Astrocyte (in vitro differentiated cells and primary cell): ENCODE results near the gene APBB2. TPM values are rescaled to one million over a fixed set of nuclear protein-coding genes. Genes with fewer than 3 reads are reported as not detected.
A peak's percentile ranks its signal among the peaks of the same experiment; 100 is the strongest.

ENCODE experiments used
- DNase-seq: peaks from one replicate; pipeline ENCODE4 v3.0.0-alpha.2; 2010; ENCODE audit warnings: low read depth
- FAIRE-seq: peaks from 2 replicates; lab custom pipeline; 2011; peaks lifted over from hg19 to GRCh38; lab: Jason Lieb, UNC
- H2AFZ ChIP-seq: 2 replicates; pipeline ENCODE4 v1.6.0; 2012; ENCODE audit warnings: low read depth, low read length, inconsistent platforms
- H3K27ac ChIP-seq: 2 replicates; pipeline ENCODE4 v1.5.1; 2011; ENCODE audit warnings: low read depth, low read length, inconsistent platforms
- H3K27me3 ChIP-seq: 2 replicates; pipeline ENCODE4 v1.6.0; 2011; ENCODE audit warnings: low read length, inconsistent platforms; ENCODE audit not compliant: insufficient read depth
- H3K36me3 ChIP-seq: 2 replicates; pipeline ENCODE4 v1.5.1; 2011; ENCODE audit warnings: low read length, inconsistent platforms; ENCODE audit not compliant: insufficient read depth
- H3K4me1 ChIP-seq: 2 replicates; pipeline ENCODE4 v1.5.1; 2011; ENCODE audit warnings: low read length, inconsistent platforms; ENCODE audit not compliant: insufficient read depth
- H3K4me2 ChIP-seq: 2 replicates; pipeline ENCODE4 v1.6.0; 2012; ENCODE audit warnings: low read length, inconsistent platforms
- H3K4me3 ChIP-seq: 2 replicates; pipeline ENCODE4 v1.5.1; 2011; ENCODE audit warnings: low read depth, mild to moderate bottlenecking, low read length, inconsistent platforms; ENCODE audit not compliant: insufficient read depth
- H3K79me2 ChIP-seq: 2 replicates; pipeline ENCODE4 v1.6.0; 2012; ENCODE audit warnings: mild to moderate bottlenecking, low read length, inconsistent platforms; ENCODE audit not compliant: insufficient read depth
- H3K9ac ChIP-seq: 2 replicates; pipeline ENCODE4 v1.6.0; 2012; ENCODE audit warnings: mild to moderate bottlenecking, low read length, inconsistent platforms
- H3K9me3 ChIP-seq: 2 replicates; pipeline ENCODE4 v1.5.1; 2012; ENCODE audit warnings: low read depth, mild to moderate bottlenecking, low read length, inconsistent platforms; ENCODE audit not compliant: insufficient read depth
- H4K20me1 ChIP-seq: 2 replicates; pipeline ENCODE4 v1.6.0; 2012; ENCODE audit warnings: low read length, inconsistent platforms; ENCODE audit not compliant: insufficient read depth
- H3K27ac Mint-ChIP-seq: one replicate; pipeline ENCODE4 v1.8.0; 2021; ENCODE audit warnings: mild to moderate bottlenecking, mixed read lengths; ENCODE audit not compliant: unreplicated experiment
- H3K27me3 Mint-ChIP-seq: one replicate; pipeline ENCODE4 v1.8.0; 2021; ENCODE audit warnings: low read depth, mixed read lengths; ENCODE audit not compliant: unreplicated experiment
- H3K36me3 Mint-ChIP-seq: one replicate; pipeline ENCODE4 v1.8.0; 2021; ENCODE audit warnings: low read depth, mixed read lengths; ENCODE audit not compliant: unreplicated experiment
- H3K4me1 Mint-ChIP-seq: one replicate; pipeline ENCODE4 v1.8.0; 2021; ENCODE audit warnings: low read depth, mixed read lengths; ENCODE audit not compliant: unreplicated experiment
- H3K4me3 Mint-ChIP-seq: one replicate; pipeline ENCODE4 v1.8.0; 2021; ENCODE audit warnings: mild to moderate bottlenecking, moderate library complexity, mixed read lengths; ENCODE audit not compliant: unreplicated experiment
- H3K9me3 Mint-ChIP-seq: one replicate; pipeline ENCODE4 v1.8.0; 2021; ENCODE audit warnings: mild to moderate bottlenecking, mixed read lengths; ENCODE audit not compliant: unreplicated experiment
- EZH2 ChIP-seq: IDR thresholded peaks from 2 replicates; pipeline ENCODE4 v1.6.1; 2012; ENCODE audit warnings: mild to moderate bottlenecking, low read length, inconsistent platforms; ENCODE audit not compliant: insufficient read depth
- total RNA-seq: library from RNA; stranded (reverse); gene quantifications from 2 replicates; pipeline ENCODE4 v1.2.1, GENCODE V29; 2021
- TF ChIP-seq, protein P1 (sequence below): IDR thresholded peaks from 2 replicates; pipeline ENCODE4 v1.5.1; 2011; ENCODE audit warnings: low read depth, mild to moderate bottlenecking, inconsistent platforms, low read length, moderate library complexity; ENCODE audit not compliant: insufficient read depth

Gene APBB2
- total RNA-seq, 1 donor from 2014 or later, result 173 TPM

- no peaks in the 10 kb centered on the region for H3K79me2 ChIP-seq
- H3K9ac ChIP-seq, result no peak overlapping the region
- Mint-ChIP-seq H3K27me3 (no peaks in the 10 kb centered on the region), H3K27ac (no peak overlapping the region), H3K4me3 (no peak overlapping the region), H3K36me3 (peaks cover 31% of the 10 kb centered on the region), H3K4me1 (peaks cover 2% of the 10 kb centered on the region), H3K9me3 (peaks cover 2% of the 10 kb centered on the region)
- H3K36me3 ChIP-seq, result no peaks in the 10 kb centered on the region
- H3K4me3 ChIP-seq, result no peak overlapping the region
- H3K27me3 ChIP-seq, result no peaks in the 10 kb centered on the region
- peaks cover 5% of the 10 kb centered on the region for H3K4me1 ChIP-seq
- H3K27ac ChIP-seq, result no peak overlapping the region
- no peak for FAIRE-seq
- TF ChIP-seq EZH2, result no peak
- TF ChIP-seq, protein P1, sequence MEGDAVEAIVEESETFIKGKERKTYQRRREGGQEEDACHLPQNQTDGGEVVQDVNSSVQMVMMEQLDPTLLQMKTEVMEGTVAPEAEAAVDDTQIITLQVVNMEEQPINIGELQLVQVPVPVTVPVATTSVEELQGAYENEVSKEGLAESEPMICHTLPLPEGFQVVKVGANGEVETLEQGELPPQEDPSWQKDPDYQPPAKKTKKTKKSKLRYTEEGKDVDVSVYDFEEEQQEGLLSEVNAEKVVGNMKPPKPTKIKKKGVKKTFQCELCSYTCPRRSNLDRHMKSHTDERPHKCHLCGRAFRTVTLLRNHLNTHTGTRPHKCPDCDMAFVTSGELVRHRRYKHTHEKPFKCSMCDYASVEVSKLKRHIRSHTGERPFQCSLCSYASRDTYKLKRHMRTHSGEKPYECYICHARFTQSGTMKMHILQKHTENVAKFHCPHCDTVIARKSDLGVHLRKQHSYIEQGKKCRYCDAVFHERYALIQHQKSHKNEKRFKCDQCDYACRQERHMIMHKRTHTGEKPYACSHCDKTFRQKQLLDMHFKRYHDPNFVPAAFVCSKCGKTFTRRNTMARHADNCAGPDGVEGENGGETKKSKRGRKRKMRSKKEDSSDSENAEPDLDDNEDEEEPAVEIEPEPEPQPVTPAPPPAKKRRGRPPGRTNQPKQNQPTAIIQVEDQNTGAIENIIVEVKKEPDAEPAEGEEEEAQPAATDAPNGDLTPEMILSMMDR, result no peak
- no peak overlapping the region for H3K4me2 ChIP-seq
- DNase-seq, result no peak
- H3K9me3 ChIP-seq, result no peaks in the 10 kb centered on the region
- no peak overlapping the region for H2AFZ ChIP-seq
- H4K20me1 ChIP-seq, result peaks cover 40% of the 10 kb centered on the region
Measured at GRCh38 chr4:40857956-40858355, 356.4 kb downstream of the APBB2 start.

GRCh38 chr4:40856840-40857362 lies 357.4 kb downstream of the APBB2 start:
- Histone ChIP-seq H4K20me1 (peaks cover 35% of the 10 kb centered on the region), H3K79me2 (no peaks in the 10 kb centered on the region), H3K27ac (no peak overlapping the region), H3K9me3 (no peaks in the 10 kb centered on the region), H3K4me3 (peak overlapping the region; percentile 58), H3K36me3 (no peaks in the 10 kb centered on the region), H3K9ac (peak overlapping the region; percentile 56), H3K4me2 (peak overlapping the region; percentile 95), H2AFZ (peak overlapping the region; percentile 64), H3K27me3 (no peaks in the 10 kb centered on the region), H3K4me1 (peaks cover 5% of the 10 kb centered on the region)
- FAIRE-seq (no peak), DNase-seq (peak; percentile 42)
- H3K36me3 Mint-ChIP-seq, result peaks cover 33% of the 10 kb centered on the region
- H3K4me1 Mint-ChIP-seq, result peaks cover 2% of the 10 kb centered on the region
- H3K9me3 Mint-ChIP-seq, result peaks cover 2% of the 10 kb centered on the region
- no peaks in the 10 kb centered on the region for H3K27me3 Mint-ChIP-seq
- H3K4me3 Mint-ChIP-seq, result no peak overlapping the region
- TF ChIP-seq, protein P1, result no peak
- no peak for TF ChIP-seq EZH2
- H3K27ac Mint-ChIP-seq, result no peak overlapping the region

- Histone ChIP-seq H3K9me3 (no peaks in the 10 kb centered on the region), H3K4me1 (peaks cover 5% of the 10 kb centered on the region), H3K4me2 (peak overlapping the region; percentile 95), H4K20me1 (peaks cover 36% of the 10 kb centered on the region), H3K27ac (no peak overlapping the region), H2AFZ (peak overlapping the region; percentile 64), H3K36me3 (no peaks in the 10 kb centered on the region), H3K79me2 (no peaks in the 10 kb centered on the region), H3K27me3 (no peaks in the 10 kb centered on the region), H3K9ac (peak overlapping the region; percentile 56), H3K4me3 (peak overlapping the region; percentile 58)
- no peak overlapping the region for H3K4me3 Mint-ChIP-seq
- H3K27me3 Mint-ChIP-seq, result no peaks in the 10 kb centered on the region
- peaks cover 2% of the 10 kb centered on the region for H3K9me3 Mint-ChIP-seq
- DNase-seq (no peak), FAIRE-seq (no peak)
- no peak overlapping the region for H3K27ac Mint-ChIP-seq
- peaks cover 33% of the 10 kb centered on the region for H3K36me3 Mint-ChIP-seq
- TF ChIP-seq, protein P1, result no peak
- TF ChIP-seq EZH2, result no peak
- H3K4me1 Mint-ChIP-seq, result peaks cover 2% of the 10 kb centered on the region
Measured at GRCh38 chr4:40856277-40856839, 358.0 kb downstream of the APBB2 start.
